HepG2 (cell line): Measurements from ENCODE around the gene NRN1.

ENCODE experiments used
- BHLHE40 ChIP-seq: IDR thresholded peaks from 2 replicates; pipeline ENCODE4 v1.6.1; 2011; ENCODE audit warnings: low read length, improper control_type of control experiment
- CBX5 ChIP-seq: sonication (generic); formaldehyde crosslinking; IDR thresholded peaks from 2 replicates; pipeline ENCODE4 v1.4.0; 2020; ENCODE audit warnings: missing genetic modification reagents, borderline replicate concordance
- FOSL1 ChIP-seq: sonication (generic); formaldehyde crosslinking; IDR thresholded peaks from 2 replicates; pipeline ENCODE4 v1.9.0; 2021; ENCODE audit warnings: missing genetic modification reagents, borderline replicate concordance
- GABPB1 ChIP-seq: IDR thresholded peaks from 2 replicates; pipeline ENCODE4 v1.6.1; 2016; ENCODE audit warnings: mild to moderate bottlenecking, missing genetic modification reagents, moderate library complexity, missing compliant biosample characterization
- KDM5A ChIP-seq: fragments of 200-600 bp; sonication (generic); IDR thresholded peaks from 2 replicates; pipeline ENCODE4 v1.7.0; 2018; ENCODE audit warnings: antibody characterized with exemption, mild to moderate bottlenecking, low read length, borderline replicate concordance
- MAFK ChIP-seq, 2 experiments: IDR thresholded peaks in 1 of 2; conservative IDR thresholded peaks in 1 of 2; 2 replicates each; pipeline ENCODE4 v1.6.1; 2011; ENCODE audit warnings: improper control_type of control experiment in 2 of 2, low read length in 2 of 2
- NR2F6 ChIP-seq, 2 experiments: IDR thresholded peaks; 2 replicates each; pipeline ENCODE4 v1.6.1; 2016; ENCODE audit warnings: antibody characterized with exemption in 1 of 2, mild to moderate bottlenecking in 1 of 2
- ZBTB21 ChIP-seq: sonication (generic); formaldehyde crosslinking; IDR thresholded peaks from 2 replicates; pipeline ENCODE4 v1.4.0; 2020; ENCODE audit warnings: missing genetic modification reagents
- ZBTB26 ChIP-seq: IDR thresholded peaks from 2 replicates; pipeline ENCODE4 v1.6.1; 2016; ENCODE audit warnings: missing compliant biosample characterization, missing genetic modification reagents, borderline replicate concordance
- ZNF251 ChIP-seq: sonication (generic); formaldehyde crosslinking; IDR thresholded peaks from 2 replicates; pipeline ENCODE4 v1.9.0; 2021; ENCODE audit warnings: mild to moderate bottlenecking, missing genetic modification reagents
- ZNF598 ChIP-seq: sonication (generic); formaldehyde crosslinking; IDR thresholded peaks from 2 replicates; pipeline ENCODE4 v1.5.1; 2020; ENCODE audit warnings: mild to moderate bottlenecking, missing genetic modification reagents, borderline replicate concordance
- ZNF687 ChIP-seq: sonication (generic); formaldehyde crosslinking; IDR thresholded peaks from 2 replicates; pipeline ENCODE4 v1.5.1; 2020; ENCODE audit warnings: mild to moderate bottlenecking, missing genetic modification reagents, moderate library complexity
- TF ChIP-seq, protein P1 (sequence below): sonication (generic); formaldehyde crosslinking; IDR thresholded peaks from 2 replicates; pipeline ENCODE4 v1.5.0; 2020; ENCODE audit warnings: mild to moderate bottlenecking, missing genetic modification reagents, moderate library complexity

- TF ChIP-seq, protein P1, sequence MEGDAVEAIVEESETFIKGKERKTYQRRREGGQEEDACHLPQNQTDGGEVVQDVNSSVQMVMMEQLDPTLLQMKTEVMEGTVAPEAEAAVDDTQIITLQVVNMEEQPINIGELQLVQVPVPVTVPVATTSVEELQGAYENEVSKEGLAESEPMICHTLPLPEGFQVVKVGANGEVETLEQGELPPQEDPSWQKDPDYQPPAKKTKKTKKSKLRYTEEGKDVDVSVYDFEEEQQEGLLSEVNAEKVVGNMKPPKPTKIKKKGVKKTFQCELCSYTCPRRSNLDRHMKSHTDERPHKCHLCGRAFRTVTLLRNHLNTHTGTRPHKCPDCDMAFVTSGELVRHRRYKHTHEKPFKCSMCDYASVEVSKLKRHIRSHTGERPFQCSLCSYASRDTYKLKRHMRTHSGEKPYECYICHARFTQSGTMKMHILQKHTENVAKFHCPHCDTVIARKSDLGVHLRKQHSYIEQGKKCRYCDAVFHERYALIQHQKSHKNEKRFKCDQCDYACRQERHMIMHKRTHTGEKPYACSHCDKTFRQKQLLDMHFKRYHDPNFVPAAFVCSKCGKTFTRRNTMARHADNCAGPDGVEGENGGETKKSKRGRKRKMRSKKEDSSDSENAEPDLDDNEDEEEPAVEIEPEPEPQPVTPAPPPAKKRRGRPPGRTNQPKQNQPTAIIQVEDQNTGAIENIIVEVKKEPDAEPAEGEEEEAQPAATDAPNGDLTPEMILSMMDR, result no peak
- no peak for TF ChIP-seq GABPB1
- TF ChIP-seq ZBTB26, result no peak
- no peak for TF ChIP-seq MAFK (conservative IDR thresholded peaks at IDR 0.05 in 1 of 2, IDR thresholded peaks at IDR 0.05 in 1 of 2; ENCODE audit: low read length in 2 of 2)
- TF ChIP-seq FOSL1 (CRISPR knock-in tag), result no peak
- no peak for TF ChIP-seq BHLHE40
- TF ChIP-seq CBX5, result no peak
- no peak for TF ChIP-seq ZNF598 (CRISPR knock-in tag)
- TF ChIP-seq ZBTB21 (CRISPR knock-in tag), result no peak
- no peak for TF ChIP-seq ZNF687
- TF ChIP-seq ZNF251, result no peak
- TF ChIP-seq NR2F6 (IDR thresholded peaks at IDR 0.05), result no peak
- TF ChIP-seq NR2F6 (CRISPR knock-in tag; IDR thresholded peaks at IDR 0.05), result no peak
- no peak for TF ChIP-seq KDM5A
Observed at GRCh38 chr6:6046716-6047115, 40.0 kb upstream of the NRN1 start.
